CD4-positive, alpha-beta T cell treated with Interleukin-2 at 100 ng/mL for 4 hours (primary cell): ENCODE data around the gene SFXN2.
A peak's percentile ranks its signal among the peaks of the same experiment; 100 is the strongest.
"Not testable (repeated sequence)": the region's sequence is repeated elsewhere in the genome, so short reads cannot be mapped to it uniquely, and the experiment has no call there.

Experiments
- DNase-seq: peaks from one replicate; pipeline ENCODE4 v3.0.0-alpha.2; 2020; ENCODE audit warnings: low spot score

The SFXN2 gene

DNA sequence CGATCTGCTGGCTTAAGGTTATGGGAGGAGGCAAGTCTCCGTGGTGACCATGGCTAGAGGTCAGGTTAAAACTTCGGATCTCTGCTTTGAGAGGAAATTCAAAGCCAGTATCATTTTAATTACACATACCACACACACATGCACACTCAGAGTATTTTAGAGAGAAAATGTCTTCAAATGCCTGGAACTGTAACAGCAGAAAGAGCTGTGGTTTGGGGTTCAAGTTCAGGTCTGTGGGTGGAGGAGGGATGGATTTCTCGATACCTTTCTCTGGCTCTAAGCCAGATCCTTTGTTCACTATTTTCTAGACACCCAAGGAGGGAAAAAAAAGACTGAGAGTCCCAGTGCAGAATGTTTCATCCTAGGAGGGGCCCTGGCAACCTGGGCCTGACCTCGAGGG lies 32.7 kb upstream of the SFXN2 start:
- DNase-seq, result no peak

DNA sequence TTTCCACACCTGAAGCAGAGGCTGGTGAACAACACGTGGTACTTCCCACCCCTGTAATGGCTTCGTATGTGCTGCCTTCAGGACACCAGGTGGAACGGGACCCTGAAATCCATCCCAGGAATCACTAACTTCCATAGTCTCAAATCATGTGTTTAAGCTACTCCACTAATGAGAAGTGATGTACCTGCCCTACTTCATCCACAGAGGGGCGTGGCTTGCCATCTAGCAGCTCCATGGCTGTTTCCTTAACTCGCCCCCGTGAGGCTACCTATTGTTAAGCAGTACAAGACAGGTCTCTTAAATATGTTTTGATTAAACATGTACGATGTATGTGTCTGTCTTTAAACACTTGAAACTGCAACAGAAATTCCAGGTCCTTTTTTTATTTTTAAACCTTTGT lies 32.0 kb upstream of the SFXN2 start:
- DNase-seq, result no peak

DNA sequence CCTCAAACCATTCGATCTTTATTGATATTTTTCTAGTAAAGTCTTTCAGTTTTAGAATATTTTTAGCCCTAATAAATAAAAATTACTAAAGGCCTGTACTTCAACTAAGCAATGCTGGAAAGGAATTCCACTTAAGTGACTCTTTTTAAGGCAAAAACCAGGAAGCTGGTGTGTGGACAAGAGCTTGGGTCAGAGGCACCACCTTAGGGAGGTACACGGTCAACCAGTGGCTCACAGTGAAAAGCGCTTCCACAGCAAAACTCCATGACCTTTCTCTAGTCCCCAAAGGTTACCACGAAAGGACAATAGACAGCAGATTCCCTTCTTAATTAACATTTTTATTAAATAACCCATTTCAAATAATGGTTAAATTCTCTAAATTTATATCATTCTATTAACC lies 31.5 kb upstream of the SFXN2 start:
- no peak for DNase-seq

- DNase-seq, result no peak
Measured at GRCh38 chr10:102683736-102684135, 30.7 kb upstream of the SFXN2 start.

- DNase-seq, result no peak
Measured at GRCh38 chr10:102691285-102692066, 23.0 kb upstream of the SFXN2 start.

DNA sequence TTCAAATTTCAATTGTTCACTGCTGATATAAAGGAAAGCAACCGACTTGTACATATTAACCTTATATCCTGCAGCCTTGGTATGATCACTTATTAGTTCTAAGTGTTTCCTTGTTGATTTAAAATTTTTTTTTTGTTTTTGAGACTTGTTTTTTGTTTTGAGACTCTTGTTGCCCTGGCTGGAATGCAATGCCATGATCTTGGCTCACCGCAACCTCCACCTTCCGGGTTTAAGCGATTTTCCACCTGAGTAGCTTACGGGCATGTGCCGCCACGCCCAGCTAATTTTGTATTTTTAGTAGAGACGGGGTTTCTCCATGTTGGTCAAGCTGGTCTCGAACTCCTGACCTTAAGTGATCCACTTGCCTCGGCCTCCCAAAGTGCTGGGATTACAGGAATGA lies 19.0 kb upstream of the SFXN2 start:
- not testable (repeated sequence) for DNase-seq

- DNase-seq, result no peak
Measured at GRCh38 chr10:102696736-102697135, 17.7 kb upstream of the SFXN2 start.

DNA sequence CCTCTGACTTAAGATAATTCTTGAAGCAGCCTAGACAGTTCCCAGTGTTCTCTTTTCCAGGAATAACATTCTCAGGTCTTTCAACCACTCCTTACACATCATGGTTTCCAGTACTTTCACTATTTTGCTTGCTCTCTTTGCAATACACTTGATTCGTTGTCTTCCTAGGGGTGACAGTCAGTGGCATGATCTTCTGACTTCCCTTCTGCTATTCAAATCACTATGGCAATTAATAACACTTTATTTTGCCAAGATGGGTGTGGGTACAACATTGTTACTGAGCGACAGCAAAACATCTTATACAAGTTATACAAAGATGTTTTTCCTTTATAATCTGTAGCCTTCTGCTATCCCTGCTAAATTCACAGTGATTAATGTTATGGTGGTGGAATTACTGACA lies 15.5 kb upstream of the SFXN2 start:
- no peak for DNase-seq

GRCh38 chr10:102701272-102701671 lies 13.2 kb upstream of the SFXN2 start:
- no peak for DNase-seq

DNA sequence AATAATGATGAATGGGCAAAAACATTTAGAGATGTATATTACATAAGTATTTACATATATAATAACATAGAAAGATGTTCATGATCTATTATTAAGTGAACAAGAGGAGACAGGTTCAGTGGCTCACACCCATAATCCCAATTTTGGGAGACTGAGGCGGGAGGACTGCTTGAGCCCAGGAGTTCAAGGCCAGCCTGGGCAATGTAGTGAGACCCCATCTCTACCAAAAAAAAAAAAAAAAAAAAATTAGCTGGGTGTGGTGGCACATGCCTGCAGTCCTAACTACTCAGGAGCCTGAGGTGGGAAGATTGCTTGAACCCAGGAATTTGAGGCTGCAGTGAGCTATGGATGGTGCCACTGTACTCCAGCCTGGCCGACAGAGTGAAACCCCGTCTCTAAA lies 12.6 kb upstream of the SFXN2 start:
- DNase-seq, result no peak

DNA sequence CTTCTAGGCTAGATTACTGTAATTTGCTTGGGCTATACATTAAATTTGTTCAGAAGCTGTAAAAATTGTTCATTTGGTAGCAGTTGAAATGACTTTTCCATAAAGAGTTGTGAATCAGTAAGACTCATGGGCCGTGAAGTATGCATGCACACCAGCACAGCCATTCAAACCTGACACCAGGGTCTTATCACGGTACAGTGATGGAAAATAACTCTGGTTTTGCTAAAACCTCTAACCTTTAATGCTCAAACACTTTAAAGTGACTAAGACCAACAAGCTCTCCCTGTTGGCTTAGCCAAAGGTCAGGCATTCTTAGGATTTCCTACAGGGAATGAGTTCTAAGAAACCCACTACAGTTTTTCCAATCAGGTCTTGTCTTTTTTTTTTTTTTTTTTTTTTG lies 11.7 kb upstream of the SFXN2 start:
- DNase-seq, result no peak

GRCh38 chr10:102704915-102705314 lies 9.5 kb upstream of the SFXN2 start:
- no peak for DNase-seq

DNA sequence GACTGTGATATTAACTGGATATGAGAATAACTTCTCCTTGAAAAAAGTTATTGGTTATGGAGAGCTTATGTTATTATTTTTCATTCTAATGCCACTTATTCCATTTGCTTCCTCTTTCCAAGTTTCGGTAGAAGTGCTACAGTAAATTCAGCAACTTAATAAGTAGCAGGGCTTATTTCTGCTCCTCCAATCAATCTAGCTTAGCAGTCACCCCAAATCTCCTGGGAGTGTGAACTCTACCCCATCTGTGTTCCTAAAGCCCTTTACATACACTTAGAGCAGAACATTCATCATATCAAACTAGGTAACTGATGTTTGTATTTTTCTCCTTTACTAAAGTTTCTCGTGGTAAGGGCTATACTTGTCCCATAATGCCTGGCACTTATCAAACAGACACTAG lies 8.9 kb upstream of the SFXN2 start:
- DNase-seq, result no peak

- no peak for DNase-seq
Measured at GRCh38 chr10:102710609-102711008, 3.8 kb upstream of the SFXN2 start.

DNA sequence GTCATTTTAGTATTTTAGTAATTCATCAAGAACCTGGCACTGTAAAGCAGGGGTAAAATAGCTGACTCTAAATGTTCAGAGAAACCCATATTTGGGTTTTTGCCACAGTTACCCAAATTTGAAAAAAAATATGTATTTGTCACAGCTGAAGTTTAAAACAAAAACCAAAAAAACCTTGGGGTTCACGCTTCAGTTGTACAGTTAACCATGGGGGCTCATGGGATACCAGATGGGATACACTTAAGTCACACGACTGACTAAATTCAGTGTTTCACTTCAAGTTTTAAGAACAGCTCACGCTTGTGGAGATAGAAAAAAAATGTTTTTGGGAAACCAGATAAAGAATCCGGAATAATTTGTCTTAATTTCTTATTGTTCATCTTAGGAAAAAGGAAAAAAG lies 2.3 kb upstream of the SFXN2 start:
- DNase-seq, result no peak

GRCh38 chr10:102712843-102713538 lies 1.4 kb upstream of the SFXN2 start:
- DNase-seq, result no peak

DNA sequence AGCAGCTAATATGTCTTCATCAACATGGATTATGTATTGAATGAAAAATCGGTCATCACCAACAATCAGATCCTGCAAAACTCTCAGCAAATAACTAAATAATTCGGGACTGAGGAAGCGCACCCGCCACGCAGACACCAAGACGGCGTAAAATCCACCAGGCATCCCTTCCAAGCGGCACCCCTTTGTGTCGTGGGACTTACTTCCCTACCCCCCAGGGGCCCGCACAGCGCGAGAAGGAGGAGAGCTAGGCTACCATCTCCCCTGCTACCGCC lies 960 bp upstream of the SFXN2 start:
- no peak for DNase-seq

- DNase-seq, result peak; percentile 96
Measured at GRCh38 chr10:102713814-102714620, 419 bp upstream of the SFXN2 start, which contains the start of gene ARL3. Gene ARL3, minus strand, starts transcription at chr10:102714397. Its CDS starts 122 bp downstream, at chr10:102714275.

- no peak for DNase-seq
Measured at GRCh38 chr10:102715880-102716279, 1.4 kb downstream of the SFXN2 start.

DNA sequence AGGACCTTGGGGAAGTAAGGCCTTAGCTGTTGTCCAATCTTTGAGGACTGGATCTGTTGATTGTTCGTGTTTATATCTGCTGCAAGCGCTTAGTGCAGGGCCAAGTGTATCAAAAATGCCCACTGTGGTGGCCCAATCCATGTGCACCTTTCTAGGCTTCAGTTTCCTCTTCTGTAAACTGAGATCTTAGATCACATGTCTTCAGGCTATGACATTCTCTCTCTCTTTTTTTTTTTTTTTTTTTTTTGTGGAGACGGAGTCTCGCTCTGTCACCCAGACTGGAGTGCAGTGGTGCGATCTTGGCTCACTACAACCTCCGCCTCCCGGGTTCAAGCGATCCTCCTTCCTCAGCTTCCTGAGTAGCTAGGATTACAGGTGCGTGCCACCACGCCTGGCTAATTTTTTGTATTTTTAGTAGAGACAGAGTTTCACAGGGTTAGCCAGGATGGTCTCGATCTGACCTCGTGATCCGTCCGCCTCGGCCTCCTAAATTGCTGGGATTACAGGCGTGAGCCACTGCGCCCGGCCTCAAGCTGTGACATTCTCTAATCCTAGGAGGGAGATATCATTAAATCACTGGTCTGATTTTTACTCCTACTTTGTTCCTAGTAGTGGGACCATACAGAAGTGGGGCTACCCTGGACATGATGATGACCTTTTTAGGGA lies 2.6 kb downstream of the SFXN2 start:
- not testable (repeated sequence) for DNase-seq

DNA sequence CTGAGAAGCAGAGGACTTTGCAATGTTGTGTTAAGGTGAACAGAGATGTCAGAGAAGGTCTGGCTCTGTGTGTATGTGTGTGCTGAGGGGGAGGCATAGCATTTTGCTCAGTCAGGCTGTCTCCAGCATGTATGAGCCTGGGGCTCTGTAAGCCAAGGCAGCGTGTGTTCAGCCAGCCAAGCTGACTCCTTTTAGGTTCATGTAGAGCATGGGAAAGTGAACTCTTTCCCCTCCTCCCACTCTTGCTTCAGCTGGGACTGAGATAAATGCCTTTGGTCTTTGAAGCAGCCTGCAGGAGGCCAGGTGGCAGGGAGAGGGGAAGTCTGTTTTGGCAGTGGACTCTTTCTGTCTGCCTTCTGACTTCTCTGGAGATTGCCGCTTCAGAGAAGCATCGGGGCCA lies 3.8 kb downstream of the SFXN2 start:
- no peak for DNase-seq

DNA sequence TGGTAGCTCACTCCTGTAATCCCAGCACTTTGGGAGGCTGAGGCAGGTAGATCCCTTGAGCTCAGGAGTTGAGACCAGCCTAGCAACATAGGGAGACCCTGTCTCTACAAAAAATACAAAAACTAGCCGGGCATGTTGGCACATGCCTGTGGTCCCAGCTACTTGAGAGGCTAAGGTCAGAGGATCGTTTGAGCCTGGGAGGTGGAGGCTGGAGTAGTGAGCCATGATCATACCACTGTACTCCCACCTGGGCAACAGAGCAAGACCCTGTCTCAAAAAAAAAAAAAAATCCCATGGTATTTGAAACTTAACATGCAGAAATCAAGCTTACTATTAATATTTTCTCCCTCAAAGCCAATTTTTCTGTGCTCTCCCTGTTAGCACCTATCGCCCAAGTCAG lies 5.9 kb downstream of the SFXN2 start:
- DNase-seq, result no peak
